HG03045 (cell line): ENCODE measurements around the gene PTPRF.

Experiments used
- ATAC-seq: cut with Tn5 transposase; IDR thresholded peaks from one replicate; pipeline ENCODE4 v1.9.1; 2021; ENCODE audit warnings: mild to moderate bottlenecking, moderate library complexity; ENCODE audit not compliant: unreplicated experiment

The PTPRF gene

GRCh38 chr1:43512681-43513080 lies 18.0 kb upstream of the PTPRF start:
- ATAC-seq, result no peak

DNA sequence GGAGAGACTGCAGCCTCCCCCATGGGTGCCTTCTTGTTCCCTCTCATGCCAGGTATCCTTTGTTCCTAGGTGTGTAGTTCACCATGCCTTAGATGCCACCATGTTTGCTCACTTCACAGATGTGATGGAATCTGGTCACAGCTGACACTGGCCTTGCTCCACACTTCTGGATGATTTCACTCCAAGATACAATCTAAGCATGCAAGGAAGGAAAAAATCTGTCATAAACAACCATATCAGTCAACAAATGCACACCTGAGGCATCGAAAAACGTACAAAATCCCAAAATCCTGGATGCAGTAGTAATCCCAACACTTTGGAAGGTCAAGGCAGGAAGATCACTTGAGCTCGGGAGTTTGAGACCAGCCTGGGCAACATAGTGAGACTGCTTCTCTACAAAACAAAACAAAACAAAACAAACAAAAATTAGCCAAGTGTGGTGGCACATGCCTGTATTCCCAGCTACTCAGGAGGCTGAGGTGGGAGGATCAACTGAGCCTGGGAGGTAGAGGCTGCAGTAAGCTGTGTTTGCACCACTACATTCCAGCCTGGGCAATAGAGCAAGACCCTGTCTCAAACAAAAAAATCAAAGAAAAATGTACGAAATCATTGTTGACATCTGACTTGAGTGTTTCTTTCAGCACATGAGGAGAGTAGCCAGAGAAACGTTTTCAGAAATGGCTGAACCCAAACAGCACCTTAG lies 17.1 kb upstream of the PTPRF start:
- ATAC-seq, result no peak

GRCh38 chr1:43518935-43519686 lies 11.6 kb upstream of the PTPRF start:
- no peak for ATAC-seq

GRCh38 chr1:43520100-43520778 lies 10.4 kb upstream of the PTPRF start:
- ATAC-seq, result no peak

- ATAC-seq, result no peak
Measured at GRCh38 chr1:43521078-43521477, 9.6 kb upstream of the PTPRF start.

DNA sequence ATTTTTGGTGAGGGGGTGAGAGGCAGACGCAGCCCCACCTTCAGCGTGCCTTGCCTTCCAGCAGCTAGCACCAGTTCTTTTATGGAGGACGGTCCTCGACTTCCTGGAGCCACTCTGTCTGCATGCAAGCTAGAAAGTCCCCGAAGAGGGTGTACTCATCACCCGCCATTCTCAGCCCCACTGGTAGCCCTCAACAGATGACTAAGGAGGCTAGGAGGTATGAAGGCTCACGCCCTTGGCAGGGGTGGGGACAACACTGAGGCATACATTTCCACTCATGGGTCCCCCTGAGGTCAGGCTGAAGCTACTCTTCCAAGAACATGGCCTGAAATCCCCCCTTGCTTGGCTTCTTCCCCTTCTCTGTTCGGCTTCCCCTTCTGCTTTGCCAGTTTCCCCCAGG lies 8.9 kb upstream of the PTPRF start:
- ATAC-seq, result no peak

DNA sequence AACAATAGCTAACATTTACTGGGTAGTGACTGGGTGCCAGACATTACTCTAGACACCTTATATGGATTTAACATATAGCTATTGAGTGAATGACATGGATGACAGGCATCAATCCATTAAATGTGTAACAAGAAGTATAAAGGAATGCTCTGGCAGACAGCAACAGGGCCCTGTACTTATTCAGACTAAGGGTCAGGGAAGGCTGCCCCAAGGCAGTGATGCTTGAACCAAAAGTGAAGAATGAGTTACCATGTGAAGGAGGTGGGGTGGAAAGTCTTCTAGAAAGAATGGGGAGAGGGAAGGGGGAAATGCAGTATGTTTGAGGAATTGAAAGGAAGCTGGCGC lies 8.3 kb upstream of the PTPRF start:
- no peak for ATAC-seq

DNA sequence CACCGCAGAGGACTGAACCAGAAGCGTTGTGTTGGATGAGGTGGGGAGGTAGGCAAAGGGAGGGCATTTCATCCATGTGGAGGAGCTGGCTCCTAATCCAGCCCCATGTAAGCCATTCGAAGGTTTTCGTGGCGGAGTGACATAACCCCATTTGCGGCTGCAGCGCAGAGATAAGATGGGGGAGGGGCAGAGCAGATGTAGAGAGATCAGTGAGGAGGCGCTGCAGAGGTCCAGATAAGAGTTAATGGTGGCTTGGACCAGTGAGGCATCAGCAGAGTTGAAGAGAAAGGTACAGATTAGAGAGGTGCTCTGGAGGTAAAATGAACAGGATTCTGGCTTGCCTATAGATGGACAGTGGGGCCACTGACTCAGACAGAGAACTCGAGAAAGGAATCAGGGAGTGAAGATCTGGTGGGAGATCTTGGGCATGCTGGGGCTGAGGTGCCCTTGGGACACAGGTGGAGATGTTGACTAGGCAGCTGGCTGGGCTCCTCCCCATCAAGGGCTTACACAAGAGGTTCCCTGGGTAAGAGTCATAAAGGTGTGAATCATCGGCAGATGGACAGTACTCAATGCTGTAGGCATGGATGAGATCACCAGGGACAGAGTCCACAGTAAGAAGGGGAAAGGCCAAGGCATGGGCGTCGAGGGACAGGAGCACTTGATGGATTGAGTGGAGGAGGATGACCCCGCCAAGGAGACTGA lies 7.8 kb upstream of the PTPRF start:
- no peak for ATAC-seq

DNA sequence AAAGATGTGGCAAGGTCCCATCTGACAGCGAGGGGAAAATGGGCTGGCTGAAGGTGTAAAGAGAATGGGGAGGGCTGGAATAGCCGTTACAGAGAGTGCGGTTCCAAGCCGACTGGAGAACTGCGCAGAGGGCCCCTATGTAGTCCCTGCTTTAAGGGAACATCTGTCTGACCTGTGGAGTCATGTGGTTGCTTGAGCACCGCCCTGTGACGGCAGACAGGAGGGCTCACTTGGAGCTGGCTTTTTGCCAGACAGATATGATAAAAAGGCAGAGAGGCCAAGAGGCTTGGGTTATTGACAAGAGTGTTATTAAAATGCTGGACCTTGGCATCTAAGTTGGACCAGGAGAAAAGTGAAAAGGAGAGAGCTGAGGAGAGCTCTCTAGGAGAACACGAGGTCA lies 5.9 kb upstream of the PTPRF start:
- ATAC-seq, result no peak

GRCh38 chr1:43526002-43526401 lies 4.7 kb upstream of the PTPRF start:
- ATAC-seq, result no peak

GRCh38 chr1:43527111-43527878 lies 3.4 kb upstream of the PTPRF start:
- no peak for ATAC-seq

- ATAC-seq, result no peak
Measured at GRCh38 chr1:43529206-43529731, 1.4 kb upstream of the PTPRF start.

- ATAC-seq, result no peak
Measured at GRCh38 chr1:43531107-43531905, 623 bp downstream of the PTPRF start.

- no peak for ATAC-seq
Measured at GRCh38 chr1:43531906-43532584, 1.4 kb downstream of the PTPRF start.

GRCh38 chr1:43532716-43533115 lies 2.0 kb downstream of the PTPRF start:
- no peak for ATAC-seq

DNA sequence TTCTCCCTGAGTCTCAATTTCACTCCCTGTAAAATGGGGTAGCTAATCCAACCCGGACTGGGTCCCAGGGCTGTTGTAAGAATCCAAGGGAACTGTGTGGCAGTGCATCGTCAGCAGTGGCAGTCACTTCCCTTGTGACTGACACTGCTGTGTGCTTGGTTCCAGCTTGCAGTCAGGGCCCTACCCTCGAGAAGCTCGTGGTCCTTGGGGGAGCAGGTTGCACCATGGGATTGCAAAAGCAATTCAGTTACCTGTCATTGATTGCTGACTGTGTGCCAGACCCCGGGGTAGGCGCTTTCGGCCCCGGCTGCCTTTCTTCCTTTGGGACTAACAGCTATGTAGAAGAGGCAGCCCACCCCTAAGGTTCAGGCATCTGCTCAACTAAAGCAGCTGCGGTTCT lies 2.9 kb downstream of the PTPRF start:
- ATAC-seq, result no peak

DNA sequence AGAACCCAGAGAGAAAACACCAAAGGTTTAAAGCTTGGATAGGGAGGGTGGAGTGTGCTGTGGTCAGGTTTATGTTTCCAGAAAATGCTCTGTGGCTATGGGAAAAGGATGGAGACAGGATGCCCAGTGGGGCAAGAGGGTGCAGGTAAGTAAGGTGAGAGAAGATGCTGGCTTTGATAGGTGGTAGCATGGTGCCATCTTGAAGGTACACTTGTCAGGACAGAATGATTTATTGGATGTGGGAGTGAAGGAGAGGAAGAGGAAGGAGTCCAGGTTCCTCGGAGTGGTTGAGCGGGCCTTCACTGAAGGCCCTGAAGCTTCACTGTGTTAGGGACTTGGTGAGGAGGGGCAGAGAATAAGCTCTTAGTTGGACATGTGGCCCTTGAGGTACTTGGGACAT lies 3.6 kb downstream of the PTPRF start:
- ATAC-seq, result no peak

DNA sequence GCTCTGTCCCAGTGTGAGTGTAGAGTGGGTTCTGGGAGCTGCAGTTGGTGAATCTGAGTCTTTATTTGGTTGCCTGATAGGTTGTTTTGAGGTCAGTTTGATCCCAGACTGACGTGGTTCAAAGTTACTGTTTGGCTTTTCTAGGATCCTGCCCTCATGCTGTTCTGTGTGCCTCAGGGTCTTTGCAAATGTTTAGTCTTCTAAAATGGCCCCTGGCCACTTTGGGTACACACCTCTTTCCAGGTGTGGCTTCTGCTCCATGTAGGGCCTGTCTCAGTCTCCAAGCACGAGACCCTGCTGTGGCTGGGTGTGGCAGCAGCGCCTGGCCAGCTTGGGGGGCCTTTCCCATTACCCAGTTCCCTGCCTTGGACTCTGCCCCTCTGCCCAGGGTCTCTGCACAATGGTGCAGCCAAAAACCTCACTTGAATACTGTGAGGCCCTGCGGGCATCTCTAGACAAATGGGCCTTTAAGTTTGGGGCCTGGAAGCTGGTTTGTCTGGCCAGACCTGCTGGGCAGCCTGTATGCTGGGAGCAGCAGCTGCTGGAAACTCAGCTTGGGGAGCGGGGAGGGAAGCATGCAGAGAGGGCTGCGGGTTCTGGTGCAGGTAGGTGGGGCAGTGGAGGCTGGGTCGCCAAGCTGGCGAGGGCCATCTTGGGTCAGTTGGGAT lies 5.6 kb downstream of the PTPRF start:
- no peak for ATAC-seq
